IMR-90 (cell line): Measurements from ENCODE around the gene MACF1. TPM values are rescaled to one million over a fixed set of nuclear protein-coding genes. Genes with fewer than 3 reads are reported as not detected.
"Not testable (repeated sequence)": the region's sequence is repeated elsewhere in the genome, so short reads cannot be mapped to it uniquely, and the experiment has no call there.

Experiments used
- ATAC-seq: fragments of 200-7000 bp; cut with Tn5 transposase; 2 replicates; pipeline ENCODE4 v1.9.1; 2020; ENCODE audit warnings: low read depth, mild to moderate bottlenecking, moderate library complexity
- BruUV-seq: library from RNA; stranded (reverse); fragments of 400-500 nt; replicated peaks from 2 replicates; lab custom pipeline; 2021; lab: Mats Ljungman, UMichigan
- CTCF ChIA-PET: fragments of 300-600 bp; formaldehyde crosslinking; extraction: SDS; loops from one replicate; lab custom pipeline; 2021; ENCODE audit warnings: antibody characterized with exemption; lab: Yijun Ruan, JAX
- POLR2A ChIA-PET: fragments of 300-600 bp; sonication (Branson Sonifier 250); formaldehyde crosslinking; loops from one replicate; lab custom pipeline; 2022; ENCODE audit warnings: antibody characterized with exemption; ENCODE audit not compliant: unreplicated experiment; lab: Charles Lee
- DNase-seq: peaks from one replicate; pipeline ENCODE4 v3.0.0; 2013
- H2AFZ ChIP-seq: replicated peaks from 2 replicates; pipeline ENCODE3; 2013; ENCODE audit warnings: low read length, mild to moderate bottlenecking; ENCODE audit not compliant: poor library complexity
- H2AK5ac ChIP-seq: 2 replicates; pipeline ENCODE4 v1.6.1; 2013; ENCODE audit warnings: low read depth, low read length, inconsistent platforms
- H2AK9ac ChIP-seq: replicated peaks from 2 replicates; pipeline ENCODE3; 2013; ENCODE audit warnings: mild to moderate bottlenecking, low read depth, low read length, moderate library complexity; ENCODE audit not compliant: poor library complexity
- H2BK120ac ChIP-seq: 2 replicates; pipeline ENCODE4 v1.6.1; 2013; ENCODE audit warnings: low read depth, low read length, inconsistent platforms
- H2BK15ac ChIP-seq: 3 replicates; pipeline ENCODE4 v1.6.1; 2013; ENCODE audit warnings: low read depth, low read length, inconsistent platforms
- H2BK20ac ChIP-seq: 2 replicates; pipeline ENCODE4 v1.6.1; 2013; ENCODE audit warnings: low read depth, mild to moderate bottlenecking, inconsistent platforms, low read length, moderate library complexity
- H2BK5ac ChIP-seq: 2 replicates; pipeline ENCODE4 v1.6.1; 2013; ENCODE audit warnings: mild to moderate bottlenecking, low read depth, low read length, inconsistent platforms; ENCODE audit not compliant: poor library complexity, severe bottlenecking
- H3K14ac ChIP-seq: replicated peaks from 2 replicates; pipeline ENCODE4 v1.6.1; 2013; ENCODE audit warnings: low read depth, low read length, inconsistent platforms
- H3K18ac ChIP-seq: 2 replicates; pipeline ENCODE4 v1.6.1; 2013; ENCODE audit warnings: low read depth, low read length, control low read depth
- H3K23ac ChIP-seq: 2 replicates; pipeline ENCODE4 v1.6.1; 2013; ENCODE audit warnings: low read depth, low read length, inconsistent platforms
- H3K27ac ChIP-seq: 2 replicates; pipeline ENCODE4 v1.5.1; 2013; ENCODE audit warnings: mild to moderate bottlenecking, control low read depth, low read length; ENCODE audit not compliant: insufficient read depth
- H3K27me3 ChIP-seq: 2 replicates; pipeline ENCODE4 v1.6.1; 2013; ENCODE audit warnings: low read length; ENCODE audit not compliant: control insufficient read depth, insufficient read depth
- H3K36me3 ChIP-seq: 2 replicates; pipeline ENCODE4 v1.6.1; 2013; ENCODE audit warnings: low read length, mixed read lengths; ENCODE audit not compliant: control insufficient read depth, insufficient read depth
- H3K4ac ChIP-seq: 2 replicates; pipeline ENCODE4 v1.6.1; 2013; ENCODE audit warnings: low read depth, low read length, inconsistent platforms
- H3K4me1 ChIP-seq: 2 replicates; pipeline ENCODE4 v1.6.1; 2013; ENCODE audit warnings: low read length, mixed read lengths; ENCODE audit not compliant: control insufficient read depth, insufficient read depth
- H3K4me2 ChIP-seq: 2 replicates; pipeline ENCODE4 v1.6.1; 2013; ENCODE audit warnings: low read depth, mild to moderate bottlenecking, control low read depth, low read length, moderate library complexity
- H3K4me3 ChIP-seq: 2 replicates; pipeline ENCODE4 v1.5.1; 2013; ENCODE audit warnings: low read depth, mild to moderate bottlenecking, control low read depth, low read length, moderate library complexity; ENCODE audit not compliant: insufficient read depth
- H3K56ac ChIP-seq: 2 replicates; pipeline ENCODE4 v1.6.1; 2013; ENCODE audit warnings: low read length, inconsistent platforms; ENCODE audit not compliant: insufficient read depth; ENCODE audit errors: extremely low read depth
- H3K79me1 ChIP-seq, 2 experiments: 2 replicates each; pipeline ENCODE4 v1.6.1; 2013; ENCODE audit warnings: low read length in 2 of 2, inconsistent platforms in 1 of 2, low read depth in 1 of 2
- H3K9ac ChIP-seq: 2 replicates; pipeline ENCODE4 v1.6.1; 2013; ENCODE audit warnings: low read depth, low read length, control low read depth
- H3K9me1 ChIP-seq: 2 replicates; pipeline ENCODE4 v1.6.1; 2013; ENCODE audit warnings: low read length, inconsistent platforms; ENCODE audit not compliant: insufficient read depth
- H3K9me3 ChIP-seq: 2 replicates; pipeline ENCODE4 v1.6.1; 2013; ENCODE audit warnings: low read length; ENCODE audit not compliant: control insufficient read depth, insufficient read depth
- H4K20me1 ChIP-seq: 2 replicates; pipeline ENCODE4 v1.6.1; 2013; ENCODE audit warnings: low read length, inconsistent platforms; ENCODE audit not compliant: insufficient read depth
- H4K5ac ChIP-seq: 2 replicates; pipeline ENCODE4 v1.6.1; 2013; ENCODE audit warnings: mild to moderate bottlenecking, low read depth, low read length, control low read depth
- H4K8ac ChIP-seq, 2 experiments: 2 replicates each; pipeline ENCODE4 v1.6.1; 2013; ENCODE audit warnings: low read depth in 2 of 2, low read length in 2 of 2, control low read depth in 1 of 2, inconsistent platforms in 1 of 2
- H4K91ac ChIP-seq: 2 replicates; pipeline ENCODE4 v1.6.1; 2013; ENCODE audit warnings: low read depth, low read length, inconsistent platforms; ENCODE audit not compliant: insufficient read depth
- WGBS, 2 experiments: methylation state at CpG; one replicate each; pipeline versions ENCODE4 v1.1.5 to v1.1.7; 2013; ENCODE audit warnings: missing lambda C conversion rate in 2 of 2; ENCODE audit not compliant: insufficient read length in 1 of 2; ENCODE audit errors: extremely low coverage in 2 of 2; 5-methylcytosine and 5-hydroxymethylcytosine counted together
- dilution Hi-C: fragments of 300-500 bp; cut with HindIII; formaldehyde crosslinking; loops from one replicate; pipeline ENCODE4 v1.14.3; 2018; ENCODE audit warnings: low sequenced_read_pairs; ENCODE audit not compliant: unreplicated experiment
- in situ Hi-C: fragments of 300-500 bp; cut with MboI; formaldehyde crosslinking; loops from 3 replicates; pipeline ENCODE4 v1.14.3; 2019; ENCODE audit warnings: low sequenced_read_pairs, inconsistent platforms, mixed read lengths
- intact Hi-C: fragments of 100-400 bp; cut with micrococcal nuclease; formaldehyde crosslinking; loops from 2 replicates; pipeline ENCODE4 v1.10.0; 2022
- polyA plus RNA-seq, 3 experiments: library from polyadenylated mRNA; depleted of rRNA; stranded (reverse); fragments of >200 nt; gene quantifications; 2 replicates each; pipeline ENCODE4 v1.2.3, GENCODE V29; 2012; ENCODE audit warnings: low replicate concordance in 1 of 3
- total RNA-seq: library from RNA; depleted of rRNA; stranded (reverse); fragments of >200 nt; gene quantifications from 2 replicates; pipeline ENCODE4 v1.2.3, GENCODE V29; 2012

MACF1 gene
- total and polyA plus RNA-seq, 2 of the 4 experiments (the other 2 are of a cell fraction): 67.6 to 369 TPM

DNA sequence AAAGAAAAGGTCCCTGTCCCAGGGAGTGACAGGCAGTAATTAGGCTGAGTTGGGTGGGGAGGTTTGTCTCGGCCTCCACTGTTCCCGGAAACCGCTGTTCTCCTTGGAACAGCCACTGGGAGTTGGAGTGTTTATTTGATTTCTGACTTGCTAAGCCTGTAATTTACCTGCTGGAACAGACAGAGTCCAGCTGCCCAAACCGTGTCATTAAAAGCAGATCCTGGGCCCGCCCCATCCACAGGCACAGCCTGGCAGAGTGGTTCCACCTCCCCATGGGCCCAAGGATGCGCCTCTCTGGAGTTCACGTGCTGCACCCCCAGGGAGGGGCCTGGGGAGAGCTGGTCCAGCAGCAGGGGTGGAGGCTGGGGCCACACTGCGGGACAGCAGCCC is 322.7 kb downstream of the MACF1 start:
- H3K9me1 ChIP-seq, H4K8ac ChIP-seq, H4K5ac ChIP-seq, H2BK15ac ChIP-seq, H3K4ac ChIP-seq, intact Hi-C loops, CTCF ChIA-PET, H3K27ac ChIP-seq, H3K18ac ChIP-seq, DNase-seq, H2AK9ac ChIP-seq, H4K91ac ChIP-seq, H2AK5ac ChIP-seq, H4K20me1 ChIP-seq, H3K4me2 ChIP-seq, H3K4me3 ChIP-seq, H2BK5ac ChIP-seq, POLR2A ChIA-PET, H3K9me3 ChIP-seq, H2BK120ac ChIP-seq, H3K79me1 ChIP-seq, BruUV-seq, H2AFZ ChIP-seq, H3K9ac ChIP-seq, H2BK20ac ChIP-seq, H3K27me3 ChIP-seq, H3K23ac ChIP-seq, H3K56ac ChIP-seq, ATAC-seq, H3K4me1 ChIP-seq, dilution Hi-C loops, H3K14ac ChIP-seq: not testable (repeated sequence)
- peaks cover 27% of the 10 kb centered on the region for H3K36me3 ChIP-seq
- in situ Hi-C loops: loop anchor here (25.0 kb wide), 1 partner anchor 665 kb away; the partner anchor contains the start of genes MYCBP and RRAGC
- WGBS, 2 experiments: no CpG with 5 or more reads among the region's 8 CpGs
